GM20000 (cell line): ENCODE measurements around the gene UNC5B.

Experiments
- DNase-seq: peaks from one replicate; pipeline ENCODE4 v3.0.0; 2012; ENCODE audit warnings: low spot score
- CTCF ChIP-seq: IDR thresholded peaks from 2 replicates; pipeline ENCODE4 v1.5.1; 2012; ENCODE audit warnings: mild to moderate bottlenecking, control low read depth; ENCODE audit errors: extremely low read depth, missing control alignments

UNC5B gene

GRCh38 chr10:71278691-71279588, 66.6 kb downstream of the UNC5B start:
- no peak for DNase-seq
- TF ChIP-seq CTCF: no peak

DNA sequence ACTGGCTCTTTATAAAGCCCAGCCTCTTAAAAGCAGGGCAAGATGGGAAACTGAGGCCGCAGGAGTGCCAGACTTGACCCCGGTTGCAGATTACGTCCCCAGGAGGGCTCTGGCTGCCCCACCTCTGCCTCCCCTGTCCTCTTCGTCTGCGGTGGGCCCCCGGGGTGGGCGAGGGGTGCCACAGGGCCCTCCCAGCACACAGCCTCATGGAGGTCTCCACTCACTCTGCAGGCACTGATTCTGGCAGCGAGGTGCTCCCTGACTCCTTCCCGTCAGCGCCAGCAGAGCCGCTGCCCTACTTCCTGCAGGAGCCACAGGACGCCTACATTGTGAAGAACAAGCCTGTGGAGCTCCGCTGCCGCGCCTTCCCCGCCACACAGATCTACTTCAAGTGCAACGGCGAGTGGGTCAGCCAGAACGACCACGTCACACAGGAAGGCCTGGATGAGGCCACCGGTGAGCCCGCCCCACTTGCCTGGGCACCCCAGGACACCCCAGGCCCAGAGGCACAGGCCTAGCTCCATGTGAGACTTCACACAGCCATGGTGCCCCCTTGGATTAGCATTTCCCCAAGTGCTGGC, 67.3 kb downstream of the UNC5B start:
- DNase-seq: no peak
- TF ChIP-seq CTCF: no peak

- DNase-seq: no peak
- TF ChIP-seq CTCF: no peak
Observed at GRCh38 chr10:71280216-71280615, 67.8 kb downstream of the UNC5B start.

DNA sequence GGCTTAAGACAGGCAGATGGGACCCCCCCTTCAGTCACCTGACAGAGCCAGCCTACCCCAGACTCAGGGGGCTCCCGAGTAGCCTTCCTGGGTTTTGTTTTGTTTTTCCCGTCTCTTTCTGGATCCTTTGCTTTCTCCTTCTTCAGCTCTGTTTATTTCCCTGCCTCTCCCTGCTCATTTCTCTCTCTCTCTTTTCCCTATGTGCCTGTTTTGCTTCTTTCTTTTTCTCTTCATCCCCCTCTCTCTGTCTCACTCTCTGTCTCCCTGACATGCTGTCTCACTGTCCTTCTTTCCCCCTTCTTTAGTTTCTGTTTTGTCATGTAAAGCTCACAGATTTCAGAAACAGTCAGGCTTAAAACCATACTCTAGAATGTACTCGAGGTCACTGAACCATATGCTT, 68.5 kb downstream of the UNC5B start:
- no peak for DNase-seq
- TF ChIP-seq CTCF: no peak

GRCh38 chr10:71281646-71282322, 69.4 kb downstream of the UNC5B start:
- no peak for TF ChIP-seq CTCF
- DNase-seq: no peak

DNA sequence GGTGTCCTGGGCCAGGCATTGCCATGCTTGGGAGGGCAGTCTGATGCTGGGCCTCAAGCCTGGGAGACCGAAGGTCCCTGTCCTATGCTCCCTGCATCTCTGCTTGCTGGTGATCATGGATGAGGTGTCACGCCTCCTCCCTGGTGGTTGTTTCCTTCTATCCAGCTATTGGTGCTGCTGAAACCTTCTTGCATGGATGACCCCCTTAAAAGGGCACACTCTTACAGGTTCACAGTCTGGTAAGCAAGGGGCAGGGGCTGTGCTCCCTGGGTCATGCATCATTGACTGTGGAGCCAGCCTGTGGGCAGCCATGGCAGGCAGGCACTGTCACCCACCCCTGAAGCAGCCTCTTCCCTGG, 69.9 kb downstream of the UNC5B start:
- DNase-seq: no peak
- TF ChIP-seq CTCF: no peak

DNA sequence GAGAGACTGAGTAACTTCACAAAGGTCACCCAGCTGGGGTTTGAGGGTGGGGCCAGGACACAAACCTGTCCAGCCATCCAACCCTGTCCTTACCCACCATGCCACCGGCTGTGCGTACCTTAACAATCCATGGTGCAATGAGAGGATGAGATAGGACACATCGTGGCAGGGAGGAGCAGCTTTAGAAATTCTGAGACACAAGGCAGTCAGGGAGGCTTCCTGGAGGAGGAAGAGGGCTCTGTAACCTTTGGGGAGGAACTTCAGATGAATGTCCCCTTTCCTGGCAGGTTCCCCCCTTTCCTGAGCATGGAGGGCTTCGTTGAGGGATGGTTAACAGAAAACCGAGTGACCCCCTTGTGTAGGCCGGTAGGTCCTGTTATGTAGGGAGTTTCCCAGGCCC, 71.0 kb downstream of the UNC5B start:
- DNase-seq: no peak
- TF ChIP-seq CTCF: no peak
